Measurements from ENCODE around the gene PDE4D.
A peak's percentile ranks its signal among the peaks of the same experiment; 100 is the strongest.
"Not testable (repeated sequence)": the region's sequence is repeated elsewhere in the genome, so short reads cannot be mapped to it uniquely, and the experiment has no call there.

PDE4D gene

GRCh38 chr5:59607138-59607765 lies 286.3 kb downstream of the PDE4D start:
- no peak for DNase-seq (ENCODE audit: low spot score)

GRCh38 chr5:59605915-59606314 lies 287.6 kb downstream of the PDE4D start:
- DNase-seq (ENCODE audit: low spot score): no peak

- no peak for DNase-seq (ENCODE audit: low spot score)
Observed at GRCh38 chr5:59604111-59604510, 289.4 kb downstream of the PDE4D start.

- no peak for DNase-seq (ENCODE audit: low spot score)
Observed at GRCh38 chr5:59600998-59601397, 292.5 kb downstream of the PDE4D start.

- no peak for DNase-seq (ENCODE audit: low spot score)
Observed at GRCh38 chr5:59600153-59600552, 293.4 kb downstream of the PDE4D start.

- DNase-seq (ENCODE audit: low spot score): no peak
Observed at GRCh38 chr5:59599729-59600128, 293.8 kb downstream of the PDE4D start.

GRCh38 chr5:59598547-59598874 lies 295.0 kb downstream of the PDE4D start:
- DNase-seq (ENCODE audit: low spot score): no peak

- DNase-seq (ENCODE audit: low spot score): no peak
Observed at GRCh38 chr5:59597690-59598546, 295.6 kb downstream of the PDE4D start.

- DNase-seq (ENCODE audit: low spot score): no peak
Observed at GRCh38 chr5:59596586-59597350, 296.8 kb downstream of the PDE4D start.

GRCh38 chr5:59594118-59594517 lies 299.4 kb downstream of the PDE4D start:
- DNase-seq (ENCODE audit: low spot score): not testable (repeated sequence)

GRCh38 chr5:59593439-59594007 lies 300.0 kb downstream of the PDE4D start:
- DNase-seq (ENCODE audit: low spot score): no peak

- DNase-seq (ENCODE audit: low spot score): no peak
Observed at GRCh38 chr5:59592101-59592500, 301.4 kb downstream of the PDE4D start.

- DNase-seq (ENCODE audit: low spot score): no peak
Observed at GRCh38 chr5:59591162-59591561, 302.4 kb downstream of the PDE4D start.

- DNase-seq (ENCODE audit: low spot score): peak; percentile 63
Observed at GRCh38 chr5:59588922-59589321, 304.6 kb downstream of the PDE4D start.

GRCh38 chr5:59587489-59588337 lies 305.8 kb downstream of the PDE4D start:
- no peak for DNase-seq (ENCODE audit: low spot score)

GRCh38 chr5:59586841-59587240 lies 306.7 kb downstream of the PDE4D start:
- no peak for DNase-seq (ENCODE audit: low spot score)

- no peak for DNase-seq (ENCODE audit: low spot score)
Observed at GRCh38 chr5:59584858-59585846, 308.4 kb downstream of the PDE4D start.

GRCh38 chr5:59583810-59584562 lies 309.5 kb downstream of the PDE4D start:
- DNase-seq (ENCODE audit: low spot score): no peak

GRCh38 chr5:59583151-59583809 lies 310.2 kb downstream of the PDE4D start:
- no peak for DNase-seq (ENCODE audit: low spot score)

Data from kidney capillary endothelial cell (primary cell).